Activated B cell treated with CpG ODN at 0.5 μM for 24 hours (primary cell): Measurements from ENCODE around the gene TIMP3. TPM values are rescaled to one million over a fixed set of nuclear protein-coding genes. Genes with fewer than 3 reads are reported as not detected.

ENCODE experiments used
- ATAC-seq: fragments of 200-7000 bp; cut with Tn5 transposase; one replicate; pipeline ENCODE4 v1.10.0; 2021; ENCODE audit warnings: low read depth, mild to moderate bottlenecking, moderate library complexity
- CTCF ChIA-PET: fragments of 350-600 bp; sonication (Branson Sonifier 250); formaldehyde crosslinking; loops from one replicate; lab custom pipeline; 2021; ENCODE audit warnings: antibody characterized with exemption; lab: Charles Lee
- POLR2A ChIA-PET: fragments of 350-600 bp; sonication (Branson Sonifier 250); formaldehyde crosslinking; loops from one replicate; lab custom pipeline; 2021; ENCODE audit warnings: antibody characterized with exemption; lab: Charles Lee
- DNase-seq: peaks from one replicate; pipeline ENCODE4 v3.0.0; 2022
- H3K27ac Mint-ChIP-seq: one replicate; pipeline ENCODE4 v1.8.0; 2020; ENCODE audit warnings: mixed read lengths
- H3K27me3 Mint-ChIP-seq: one replicate; pipeline ENCODE4 v1.8.0; 2021; ENCODE audit warnings: mixed read lengths
- H3K36me3 Mint-ChIP-seq: one replicate; pipeline ENCODE4 v1.8.0; 2021; ENCODE audit warnings: low read depth, mixed read lengths
- H3K4me1 Mint-ChIP-seq: one replicate; pipeline ENCODE4 v1.8.0; 2021; ENCODE audit warnings: mixed read lengths
- H3K4me3 Mint-ChIP-seq: one replicate; pipeline ENCODE4 v1.8.0; 2020; ENCODE audit warnings: mild to moderate bottlenecking, mixed read lengths
- H3K9me3 Mint-ChIP-seq: one replicate; pipeline ENCODE4 v1.8.0; 2020; ENCODE audit warnings: mixed read lengths
- intact Hi-C: fragments of 100-400 bp; cut with micrococcal nuclease; formaldehyde crosslinking; loops from one replicate; pipeline ENCODE4 v1.15.1; 2024
- total RNA-seq: library from RNA; stranded (reverse); gene quantifications from 2 replicates; pipeline ENCODE4 v1.2.3, GENCODE V29; 2022
- TF ChIP-seq, protein P1 (sequence below): fragments of 200-600 bp; IDR thresholded peaks from one replicate; pipeline ENCODE4 v1.8.0; 2022; ENCODE audit warnings: antibody characterized with exemption, mild to moderate bottlenecking

The TIMP3 gene
- total RNA-seq, 1 donor from 2014 or later = not detected

- intact Hi-C loops = no loop called here
- no peak overlapping the region for H3K27ac Mint-ChIP-seq
- TF ChIP-seq, protein P1, sequence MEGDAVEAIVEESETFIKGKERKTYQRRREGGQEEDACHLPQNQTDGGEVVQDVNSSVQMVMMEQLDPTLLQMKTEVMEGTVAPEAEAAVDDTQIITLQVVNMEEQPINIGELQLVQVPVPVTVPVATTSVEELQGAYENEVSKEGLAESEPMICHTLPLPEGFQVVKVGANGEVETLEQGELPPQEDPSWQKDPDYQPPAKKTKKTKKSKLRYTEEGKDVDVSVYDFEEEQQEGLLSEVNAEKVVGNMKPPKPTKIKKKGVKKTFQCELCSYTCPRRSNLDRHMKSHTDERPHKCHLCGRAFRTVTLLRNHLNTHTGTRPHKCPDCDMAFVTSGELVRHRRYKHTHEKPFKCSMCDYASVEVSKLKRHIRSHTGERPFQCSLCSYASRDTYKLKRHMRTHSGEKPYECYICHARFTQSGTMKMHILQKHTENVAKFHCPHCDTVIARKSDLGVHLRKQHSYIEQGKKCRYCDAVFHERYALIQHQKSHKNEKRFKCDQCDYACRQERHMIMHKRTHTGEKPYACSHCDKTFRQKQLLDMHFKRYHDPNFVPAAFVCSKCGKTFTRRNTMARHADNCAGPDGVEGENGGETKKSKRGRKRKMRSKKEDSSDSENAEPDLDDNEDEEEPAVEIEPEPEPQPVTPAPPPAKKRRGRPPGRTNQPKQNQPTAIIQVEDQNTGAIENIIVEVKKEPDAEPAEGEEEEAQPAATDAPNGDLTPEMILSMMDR = no peak
- no peaks in the 10 kb centered on the region for H3K9me3 Mint-ChIP-seq
- CTCF ChIA-PET = no interaction called here
- peaks cover 4% of the 10 kb centered on the region for H3K27me3 Mint-ChIP-seq
- H3K36me3 Mint-ChIP-seq = no peaks in the 10 kb centered on the region
- no peak for ATAC-seq
- DNase-seq = no peak
- H3K4me3 Mint-ChIP-seq = no peak overlapping the region
- POLR2A ChIA-PET = no interaction called here
- peaks cover 7% of the 10 kb centered on the region for H3K4me1 Mint-ChIP-seq
These were observed 48.7 kb downstream of the TIMP3 start for GRCh38 chr22:32850157-32850556.

DNA sequence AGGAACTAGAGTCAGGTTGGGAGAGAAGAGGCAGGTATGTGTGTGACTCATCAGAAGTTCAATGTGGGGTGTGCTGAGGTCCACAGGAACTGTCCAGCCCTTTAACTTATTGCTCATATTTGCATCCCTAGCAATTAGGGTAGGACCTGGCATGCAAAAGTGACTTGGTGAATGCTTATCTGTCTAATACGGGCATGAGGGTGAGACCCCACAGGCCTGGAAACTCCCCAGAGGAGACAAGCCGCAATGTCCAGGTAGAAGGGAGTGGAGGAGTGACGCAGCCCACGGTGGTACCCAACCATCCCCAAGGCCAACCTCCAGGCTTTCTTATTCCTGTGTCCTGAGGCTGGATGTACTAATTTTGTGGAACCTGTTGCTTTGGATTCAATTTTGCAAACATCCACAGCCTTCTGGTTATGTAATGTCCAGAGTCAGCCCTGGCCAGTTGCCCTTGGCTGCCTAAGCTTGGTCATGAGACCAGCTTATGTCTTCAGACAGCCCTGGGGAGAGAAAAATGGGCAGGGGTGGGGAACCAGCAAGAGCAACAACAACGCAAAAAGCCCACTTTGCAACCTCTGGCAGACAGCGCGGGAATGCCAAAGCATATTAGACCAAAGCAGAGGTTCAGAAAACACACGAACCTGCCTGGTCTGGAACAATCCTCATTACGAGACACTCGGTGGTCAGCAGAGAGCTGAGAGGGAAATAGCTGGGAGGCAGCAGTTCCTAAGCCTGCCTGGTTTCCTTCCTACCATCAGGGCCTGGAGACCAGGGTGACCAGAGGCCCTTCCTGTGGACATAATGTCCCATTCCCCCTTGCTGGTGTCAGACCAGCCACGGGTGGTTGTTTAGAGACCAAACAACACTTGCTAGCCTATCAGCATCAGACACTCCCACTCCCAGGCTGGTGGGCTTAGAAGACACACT, 49.3 kb downstream of the TIMP3 start:
- no peak for DNase-seq
- no peaks in the 10 kb centered on the region for H3K9me3 Mint-ChIP-seq
- POLR2A ChIA-PET = no interaction called here

GRCh38 chr22:32852395-32853251, 51.1 kb downstream of the TIMP3 start:
- Mint-ChIP-seq H3K27me3 (peaks cover 7% of the 10 kb centered on the region), H3K9me3 (no peaks in the 10 kb centered on the region), H3K4me1 (peaks cover 7% of the 10 kb centered on the region), H3K27ac (no peak overlapping the region), H3K36me3 (no peaks in the 10 kb centered on the region), H3K4me3 (no peak overlapping the region)
- ChIA-PET CTCF (no interaction called here), POLR2A (no interaction called here)
- intact Hi-C loops = no loop called here
- ATAC-seq = no peak
- TF ChIP-seq, protein P1 = no peak
- DNase-seq = no peak

More for the DNA sequence above, 49.3 kb downstream of the TIMP3 start:
- H3K4me3 Mint-ChIP-seq = no peak overlapping the region
- peaks cover 5% of the 10 kb centered on the region for H3K27me3 Mint-ChIP-seq
- intact Hi-C loops = no loop called here
- peaks cover 7% of the 10 kb centered on the region for H3K4me1 Mint-ChIP-seq
- CTCF ChIA-PET = no interaction called here
- H3K27ac Mint-ChIP-seq = no peak overlapping the region
- H3K36me3 Mint-ChIP-seq = no peaks in the 10 kb centered on the region
- TF ChIP-seq, protein P1 = no peak
- no peak for ATAC-seq

DNA sequence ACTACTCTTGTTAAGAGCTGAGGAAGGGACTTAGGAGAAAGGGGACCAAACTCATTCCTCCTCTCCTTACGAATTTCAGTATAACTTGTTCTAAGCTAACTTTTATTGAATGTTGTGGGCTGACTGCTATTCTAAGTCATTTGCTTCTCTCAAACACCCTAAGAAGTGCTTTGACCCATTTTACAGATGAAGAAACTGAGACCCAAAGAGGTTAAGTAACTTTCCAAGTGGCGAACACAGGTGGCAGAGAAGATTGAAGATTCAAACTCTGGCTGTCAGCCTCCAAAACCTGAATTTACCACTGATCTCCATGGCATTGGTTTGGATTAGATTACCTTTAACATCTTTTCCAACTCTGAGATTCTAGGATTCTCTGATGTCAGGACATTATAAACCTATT, 52.2 kb downstream of the TIMP3 start:
- intact Hi-C loops = no loop called here
- Mint-ChIP-seq H3K9me3 (no peaks in the 10 kb centered on the region), H3K27me3 (peaks cover 7% of the 10 kb centered on the region), H3K27ac (no peak overlapping the region), H3K4me1 (peaks cover 7% of the 10 kb centered on the region), H3K36me3 (no peaks in the 10 kb centered on the region), H3K4me3 (no peak overlapping the region)
- TF ChIP-seq, protein P1 = no peak
- ChIA-PET CTCF (no interaction called here), POLR2A (no interaction called here)
- DNase-seq (no peak), ATAC-seq (no peak)

GRCh38 chr22:32854351-32854804, 52.9 kb downstream of the TIMP3 start:
- H3K36me3 Mint-ChIP-seq = no peaks in the 10 kb centered on the region

More at GRCh38 chr22:32854351-32854804, 52.9 kb downstream of the TIMP3 start:
- Mint-ChIP-seq H3K4me1 (peaks cover 7% of the 10 kb centered on the region), H3K27ac (no peak overlapping the region), H3K9me3 (no peaks in the 10 kb centered on the region), H3K4me3 (no peak overlapping the region), H3K27me3 (peaks cover 9% of the 10 kb centered on the region)
- ChIA-PET POLR2A (no interaction called here), CTCF (no interaction called here)
- TF ChIP-seq, protein P1 = no peak
- no peak for ATAC-seq
- no peak for DNase-seq
- intact Hi-C loops = no loop called here
